ENCODE measurements around the gene MYO18B. TPM values are rescaled to one million over a fixed set of nuclear protein-coding genes. Genes with fewer than 3 reads are reported as not detected.

MYO18B gene
- total RNA-seq, 1 experiment from 2014 or later, result 0.03 TPM

DNA sequence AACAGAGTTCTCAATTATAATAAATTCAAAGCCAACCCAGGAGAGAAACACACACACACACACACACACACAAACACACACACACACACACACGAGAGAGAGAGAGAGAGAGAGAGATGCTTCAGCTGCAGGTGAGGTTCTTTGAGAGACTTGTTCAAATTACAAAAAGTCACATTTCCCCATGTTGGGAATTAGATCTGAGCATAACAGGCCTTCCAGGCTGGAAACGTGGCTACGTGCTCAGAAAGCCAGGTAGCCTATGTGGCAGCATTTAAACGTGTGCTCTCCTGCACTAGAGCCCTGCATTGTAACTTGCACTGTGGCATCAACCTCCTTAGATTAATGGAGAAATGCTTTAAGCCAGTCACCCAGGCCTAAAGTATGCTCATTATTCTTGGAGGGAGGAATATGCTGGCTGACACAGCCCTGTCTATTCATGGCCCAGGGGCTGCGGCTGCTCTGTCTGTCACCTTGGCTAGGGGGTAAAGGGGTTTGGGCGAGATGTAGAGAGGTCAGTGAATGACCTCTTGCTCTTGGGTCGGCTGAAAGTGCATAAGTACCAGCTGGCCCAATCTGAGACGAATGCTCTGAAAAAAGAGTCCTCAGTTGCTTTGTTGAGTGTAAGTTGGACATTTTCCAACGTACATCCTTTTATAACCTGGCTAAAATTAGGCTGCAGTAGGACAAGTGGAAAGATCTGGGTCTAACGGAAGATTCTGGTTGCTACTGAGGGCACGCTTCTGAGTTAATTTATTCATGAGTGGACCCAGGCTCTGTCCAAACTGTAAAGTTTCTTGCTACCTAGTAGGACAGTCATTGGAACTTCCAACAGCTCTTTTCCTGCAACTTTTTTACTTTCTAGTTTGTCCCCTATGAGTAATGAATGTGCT is 256.1 kb downstream of the MYO18B start:
- no peak for DNase-seq
- H3K36me3 ChIP-seq (replicated peaks; ENCODE audit: control insufficient read depth, insufficient read depth, low read length), result no peaks in the 10 kb centered on the region
- no peak overlapping the region for H3K4me3 ChIP-seq (ENCODE audit: insufficient read depth, low read depth, low read length)
- no peaks in the 10 kb centered on the region for H3K27me3 ChIP-seq (ENCODE audit: control insufficient read depth, insufficient read depth, low read length)

GRCh38 chr22:26002456-26002855 is 260.5 kb downstream of the MYO18B start:
- H3K4me3 ChIP-seq (ENCODE audit: insufficient read depth, low read depth, low read length), result no peak overlapping the region
- H3K36me3 ChIP-seq (replicated peaks; ENCODE audit: control insufficient read depth, insufficient read depth, low read length), result no peaks in the 10 kb centered on the region
- no peak for DNase-seq
- H3K27me3 ChIP-seq (ENCODE audit: control insufficient read depth, insufficient read depth, low read length), result no peaks in the 10 kb centered on the region

GRCh38 chr22:26004477-26004876 is 262.5 kb downstream of the MYO18B start:
- Histone ChIP-seq H3K4me3 (ENCODE audit: insufficient read depth, low read depth, low read length) (no peak overlapping the region), H3K36me3 (replicated peaks; ENCODE audit: control insufficient read depth, insufficient read depth, low read length) (no peaks in the 10 kb centered on the region)
- DNase-seq, result no peak

GRCh38 chr22:26008587-26008986 is 266.6 kb downstream of the MYO18B start:
- DNase-seq, result no peak
- Histone ChIP-seq H3K36me3 (replicated peaks; ENCODE audit: control insufficient read depth, insufficient read depth, low read length) (no peaks in the 10 kb centered on the region), H3K4me3 (ENCODE audit: insufficient read depth, low read depth, low read length) (no peak overlapping the region), H3K27me3 (ENCODE audit: control insufficient read depth, insufficient read depth, low read length) (no peaks in the 10 kb centered on the region)

More at GRCh38 chr22:26004477-26004876, 262.5 kb downstream of the MYO18B start:
- H3K27me3 ChIP-seq (ENCODE audit: control insufficient read depth, insufficient read depth, low read length), result no peaks in the 10 kb centered on the region

DNA sequence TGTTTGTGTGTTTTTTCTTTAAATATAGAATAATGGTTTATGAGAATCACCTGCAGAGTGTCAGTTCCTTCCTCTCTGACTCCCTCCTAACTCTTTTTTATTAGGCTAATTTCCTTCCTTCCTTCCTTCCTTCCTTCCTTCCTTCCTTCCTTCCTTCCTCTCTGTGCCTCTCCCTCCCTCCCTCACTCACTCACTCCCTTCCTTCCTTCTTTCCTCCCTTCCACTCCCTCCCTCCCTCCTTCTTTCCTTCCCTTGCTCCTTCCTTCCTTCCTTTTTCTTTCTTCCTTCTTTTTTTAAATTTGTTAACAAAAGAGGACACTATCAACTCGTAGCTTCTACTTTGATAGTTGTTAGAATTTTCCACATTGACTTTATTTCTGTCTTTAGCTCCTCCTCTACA is 274.9 kb downstream of the MYO18B start:
- H3K36me3 ChIP-seq (replicated peaks; ENCODE audit: control insufficient read depth, insufficient read depth, low read length), result no peaks in the 10 kb centered on the region
- no peak for DNase-seq
- H3K4me3 ChIP-seq (ENCODE audit: insufficient read depth, low read depth, low read length), result no peak overlapping the region
- no peaks in the 10 kb centered on the region for H3K27me3 ChIP-seq (ENCODE audit: control insufficient read depth, insufficient read depth, low read length)

GRCh38 chr22:26017932-26018331 is 275.9 kb downstream of the MYO18B start:
- Histone ChIP-seq H3K36me3 (replicated peaks; ENCODE audit: control insufficient read depth, insufficient read depth, low read length) (no peaks in the 10 kb centered on the region), H3K27me3 (ENCODE audit: control insufficient read depth, insufficient read depth, low read length) (no peaks in the 10 kb centered on the region), H3K4me3 (ENCODE audit: insufficient read depth, low read depth, low read length) (no peak overlapping the region)
- DNase-seq, result no peak

DNA sequence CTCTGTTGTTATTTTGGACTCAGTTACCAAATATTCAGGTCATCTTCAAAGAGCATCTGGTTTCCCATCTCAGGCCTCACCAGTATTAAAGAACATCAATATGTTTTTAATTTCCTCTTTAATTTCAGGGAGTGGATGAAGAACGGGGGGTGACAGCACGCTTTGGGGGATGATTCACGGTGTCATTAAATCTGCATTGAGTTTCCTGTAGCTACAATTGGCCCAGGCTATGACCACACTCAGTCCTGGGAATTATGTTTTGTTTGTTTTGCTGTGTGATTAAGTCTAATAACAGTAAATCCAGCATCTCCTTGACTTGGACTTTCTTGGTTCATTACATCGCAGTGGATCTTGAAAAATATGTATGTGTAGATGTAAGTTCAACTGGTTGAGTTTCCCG is 277.6 kb downstream of the MYO18B start:
- no peaks in the 10 kb centered on the region for H3K36me3 ChIP-seq (replicated peaks; ENCODE audit: control insufficient read depth, insufficient read depth, low read length)
- no peak for DNase-seq

DNA sequence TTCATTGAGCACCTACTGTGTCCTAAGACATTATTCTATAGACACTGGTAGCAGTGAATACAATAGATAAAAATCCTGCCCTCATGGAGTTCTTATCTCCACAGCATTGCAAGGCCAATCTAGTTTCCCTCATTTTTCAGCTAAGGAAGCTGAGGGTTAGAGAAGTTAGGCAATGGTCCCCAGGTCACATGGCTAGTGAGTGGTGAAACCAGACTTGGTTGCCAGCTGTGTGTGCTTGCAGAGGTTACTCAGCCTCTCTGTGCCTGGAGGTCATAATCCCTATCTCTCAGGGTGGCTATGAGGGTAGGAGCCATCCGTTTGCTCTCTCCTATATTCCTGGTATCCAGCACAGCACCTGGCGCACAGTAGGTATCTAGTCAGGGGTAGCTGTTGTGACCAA is 279.5 kb downstream of the MYO18B start:
- no peaks in the 10 kb centered on the region for H3K36me3 ChIP-seq (replicated peaks; ENCODE audit: control insufficient read depth, insufficient read depth, low read length)
- H3K27me3 ChIP-seq (ENCODE audit: control insufficient read depth, insufficient read depth, low read length), result no peaks in the 10 kb centered on the region
- no peak overlapping the region for H3K4me3 ChIP-seq (ENCODE audit: insufficient read depth, low read depth, low read length)
- DNase-seq, result no peak

More for the DNA sequence above, 277.6 kb downstream of the MYO18B start:
- Histone ChIP-seq H3K4me3 (ENCODE audit: insufficient read depth, low read depth, low read length) (no peak overlapping the region), H3K27me3 (ENCODE audit: control insufficient read depth, insufficient read depth, low read length) (no peaks in the 10 kb centered on the region)

GRCh38 chr22:26023104-26023775 is 281.3 kb downstream of the MYO18B start:
- Histone ChIP-seq H3K36me3 (replicated peaks; ENCODE audit: control insufficient read depth, insufficient read depth, low read length) (no peaks in the 10 kb centered on the region), H3K27me3 (ENCODE audit: control insufficient read depth, insufficient read depth, low read length) (no peaks in the 10 kb centered on the region), H3K4me3 (ENCODE audit: insufficient read depth, low read depth, low read length) (no peak overlapping the region)
- peak; percentile 43 for DNase-seq

- Histone ChIP-seq H3K4me3 (ENCODE audit: insufficient read depth, low read depth, low read length) (no peak overlapping the region), H3K27me3 (ENCODE audit: control insufficient read depth, insufficient read depth, low read length) (no peaks in the 10 kb centered on the region), H3K36me3 (replicated peaks; ENCODE audit: control insufficient read depth, insufficient read depth, low read length) (no peaks in the 10 kb centered on the region)
- no peak for DNase-seq
Measured at GRCh38 chr22:26025626-26026025, 283.6 kb downstream of the MYO18B start.

- H3K4me3 ChIP-seq (ENCODE audit: insufficient read depth, low read depth, low read length), result no peak overlapping the region
- DNase-seq, result no peak
- no peaks in the 10 kb centered on the region for H3K27me3 ChIP-seq (ENCODE audit: control insufficient read depth, insufficient read depth, low read length)
- no peaks in the 10 kb centered on the region for H3K36me3 ChIP-seq (replicated peaks; ENCODE audit: control insufficient read depth, insufficient read depth, low read length)
Measured at GRCh38 chr22:26027341-26027740, 285.4 kb downstream of the MYO18B start.

DNA sequence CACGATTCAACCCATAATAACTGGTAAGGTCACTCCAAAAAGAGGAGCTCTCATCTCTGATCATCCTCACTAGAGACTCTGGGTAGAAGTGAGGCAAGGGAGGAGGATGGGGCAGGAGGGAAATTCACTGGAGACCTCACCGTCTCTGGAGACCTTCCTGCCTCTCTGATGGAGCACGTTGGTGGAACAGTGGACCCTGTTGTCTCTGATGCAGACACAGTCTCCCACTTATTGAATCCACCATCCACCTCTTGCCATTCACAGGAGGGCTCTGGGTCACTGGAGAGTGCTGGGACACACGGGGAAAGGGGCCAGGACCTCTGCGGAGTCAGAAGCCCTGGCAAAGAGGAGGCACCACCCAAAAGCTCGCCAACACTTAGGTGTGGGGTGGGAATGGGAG is 289.7 kb downstream of the MYO18B start:
- Histone ChIP-seq H3K36me3 (replicated peaks; ENCODE audit: control insufficient read depth, insufficient read depth, low read length) (no peaks in the 10 kb centered on the region), H3K27me3 (ENCODE audit: control insufficient read depth, insufficient read depth, low read length) (no peaks in the 10 kb centered on the region), H3K4me3 (ENCODE audit: insufficient read depth, low read depth, low read length) (no peak overlapping the region)
- DNase-seq, result no peak

GRCh38 chr22:26033071-26033470 is 291.1 kb downstream of the MYO18B start:
- no peak for DNase-seq
- no peaks in the 10 kb centered on the region for H3K27me3 ChIP-seq (ENCODE audit: control insufficient read depth, insufficient read depth, low read length)
- H3K4me3 ChIP-seq (ENCODE audit: insufficient read depth, low read depth, low read length), result no peak overlapping the region
- H3K36me3 ChIP-seq (replicated peaks; ENCODE audit: control insufficient read depth, insufficient read depth, low read length), result no peaks in the 10 kb centered on the region

- Histone ChIP-seq H3K36me3 (replicated peaks; ENCODE audit: control insufficient read depth, insufficient read depth, low read length) (no peaks in the 10 kb centered on the region), H3K4me3 (ENCODE audit: insufficient read depth, low read depth, low read length) (no peak overlapping the region), H3K27me3 (ENCODE audit: control insufficient read depth, insufficient read depth, low read length) (no peaks in the 10 kb centered on the region)
- no peak for DNase-seq
Measured at GRCh38 chr22:26033586-26033985, 291.6 kb downstream of the MYO18B start.

- DNase-seq, result no peak
- Histone ChIP-seq H3K36me3 (replicated peaks; ENCODE audit: control insufficient read depth, insufficient read depth, low read length) (no peaks in the 10 kb centered on the region), H3K27me3 (ENCODE audit: control insufficient read depth, insufficient read depth, low read length) (no peaks in the 10 kb centered on the region), H3K4me3 (ENCODE audit: insufficient read depth, low read depth, low read length) (no peak overlapping the region)
Measured at GRCh38 chr22:26035523-26035922, 293.5 kb downstream of the MYO18B start.
